ENCODE results near the gene AUTS2. TPM values are rescaled to one million over a fixed set of nuclear protein-coding genes. Genes with fewer than 3 reads are reported as not detected.

AUTS2 gene
- total RNA-seq, 1 donor from 2014 or later, result 56.0 TPM

DNA sequence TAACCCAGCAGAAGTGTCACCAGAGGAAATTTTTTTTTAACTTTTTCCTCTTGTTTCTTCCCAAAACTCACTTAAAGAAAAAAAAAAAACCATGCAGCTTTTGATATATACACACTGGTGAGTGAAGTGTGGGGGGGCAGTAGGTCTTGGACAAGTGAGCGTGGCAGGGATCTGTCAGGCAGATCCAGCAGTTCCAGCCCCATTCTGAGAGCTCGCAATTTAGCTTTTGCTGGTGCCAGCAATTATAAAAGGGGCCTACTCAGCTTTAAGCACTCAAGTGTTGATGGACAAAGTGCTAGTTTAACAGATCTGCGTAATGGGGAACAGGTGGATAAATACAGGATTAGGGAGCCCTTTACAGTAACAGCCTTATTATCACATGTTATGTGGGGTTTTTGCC lies 914.5 kb downstream of the AUTS2 start:
- DNase-seq (no peak), ATAC-seq (no peak)
- no peak overlapping the region for H3K27ac ChIP-seq
- TF ChIP-seq, protein P1, sequence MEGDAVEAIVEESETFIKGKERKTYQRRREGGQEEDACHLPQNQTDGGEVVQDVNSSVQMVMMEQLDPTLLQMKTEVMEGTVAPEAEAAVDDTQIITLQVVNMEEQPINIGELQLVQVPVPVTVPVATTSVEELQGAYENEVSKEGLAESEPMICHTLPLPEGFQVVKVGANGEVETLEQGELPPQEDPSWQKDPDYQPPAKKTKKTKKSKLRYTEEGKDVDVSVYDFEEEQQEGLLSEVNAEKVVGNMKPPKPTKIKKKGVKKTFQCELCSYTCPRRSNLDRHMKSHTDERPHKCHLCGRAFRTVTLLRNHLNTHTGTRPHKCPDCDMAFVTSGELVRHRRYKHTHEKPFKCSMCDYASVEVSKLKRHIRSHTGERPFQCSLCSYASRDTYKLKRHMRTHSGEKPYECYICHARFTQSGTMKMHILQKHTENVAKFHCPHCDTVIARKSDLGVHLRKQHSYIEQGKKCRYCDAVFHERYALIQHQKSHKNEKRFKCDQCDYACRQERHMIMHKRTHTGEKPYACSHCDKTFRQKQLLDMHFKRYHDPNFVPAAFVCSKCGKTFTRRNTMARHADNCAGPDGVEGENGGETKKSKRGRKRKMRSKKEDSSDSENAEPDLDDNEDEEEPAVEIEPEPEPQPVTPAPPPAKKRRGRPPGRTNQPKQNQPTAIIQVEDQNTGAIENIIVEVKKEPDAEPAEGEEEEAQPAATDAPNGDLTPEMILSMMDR (IDR thresholded peaks at IDR 0.05), result no peak
- no peaks in the 10 kb centered on the region for H3K4me1 ChIP-seq
- intact Hi-C loops (cut with DNase I), result no loop called here
- no peaks in the 10 kb centered on the region for H3K9me3 ChIP-seq
- no peaks in the 10 kb centered on the region for H3K27me3 ChIP-seq
- no peak overlapping the region for H3K4me3 ChIP-seq
- H3K36me3 ChIP-seq, result no peaks in the 10 kb centered on the region

DNA sequence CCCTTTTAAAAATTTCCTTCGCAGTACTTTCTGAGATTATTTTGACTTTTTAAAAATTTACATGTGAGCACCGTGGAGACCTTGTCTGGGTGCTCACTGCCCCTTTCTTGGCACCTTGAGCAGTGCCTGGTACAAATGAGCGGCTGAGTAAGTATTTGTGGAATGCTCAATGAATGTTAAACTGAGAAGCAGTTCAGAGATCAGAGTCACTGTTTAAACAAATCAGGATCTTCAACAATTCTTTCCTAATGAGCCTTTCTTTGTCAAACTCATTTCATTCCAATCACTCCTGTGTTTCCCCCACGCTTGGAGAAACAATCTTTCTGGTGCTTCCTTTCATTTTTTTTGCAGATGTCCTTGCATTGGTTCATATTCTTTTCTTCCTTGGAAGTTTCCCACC lies 922.3 kb downstream of the AUTS2 start:
- DNase-seq (no peak), ATAC-seq (peak; percentile 48)
- Histone ChIP-seq H3K27me3 (no peaks in the 10 kb centered on the region), H3K4me1 (peaks cover 4% of the 10 kb centered on the region), H3K4me3 (no peak overlapping the region), H3K36me3 (no peaks in the 10 kb centered on the region), H3K27ac (no peak overlapping the region), H3K9me3 (no peaks in the 10 kb centered on the region)
- intact Hi-C loops (cut with DNase I), result no loop called here
- TF ChIP-seq, protein P1 (IDR thresholded peaks at IDR 0.05), result no peak

DNA sequence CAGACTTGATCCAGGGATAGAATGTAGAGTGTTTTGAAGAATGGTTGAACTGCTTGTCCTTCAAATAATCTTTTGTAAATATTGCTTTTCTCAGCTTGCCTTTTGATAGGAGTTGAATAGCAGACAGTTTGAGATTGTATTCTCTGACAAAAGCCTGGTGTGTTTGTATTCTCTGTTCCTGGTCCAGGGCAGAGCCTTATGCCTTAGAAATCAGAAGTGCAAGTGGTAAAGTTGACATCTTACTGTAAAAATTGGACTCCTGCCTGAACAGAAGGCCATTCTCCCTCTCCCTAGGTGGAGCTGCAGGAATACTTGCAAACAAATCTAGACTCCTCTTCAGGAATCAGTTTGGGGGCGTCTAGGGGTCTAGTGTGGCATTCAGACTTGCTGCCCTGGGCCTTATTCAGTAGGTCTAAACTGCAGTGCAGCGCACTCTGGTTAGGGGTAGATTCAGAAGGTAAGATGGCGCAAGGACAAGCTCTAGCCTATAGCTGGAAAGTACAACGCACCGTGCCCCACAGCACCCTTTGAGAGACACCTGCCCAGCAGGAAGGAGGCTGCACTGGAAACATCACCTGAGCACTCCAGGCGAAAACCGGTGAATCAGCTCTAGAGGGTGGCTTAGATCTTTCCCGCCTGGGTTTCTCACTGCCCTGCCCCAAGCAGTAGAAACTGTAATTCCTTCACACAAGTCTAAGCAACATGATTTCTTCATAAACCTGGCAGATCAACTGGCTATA lies 925.1 kb downstream of the AUTS2 start:
- Histone ChIP-seq H3K4me1 (peaks cover 4% of the 10 kb centered on the region), H3K27ac (no peak overlapping the region), H3K4me3 (no peak overlapping the region), H3K27me3 (no peaks in the 10 kb centered on the region), H3K9me3 (no peaks in the 10 kb centered on the region), H3K36me3 (no peaks in the 10 kb centered on the region)
- DNase-seq, result no peak
- ATAC-seq, result no peak
- TF ChIP-seq, protein P1 (IDR thresholded peaks at IDR 0.05), result no peak
- intact Hi-C loops (cut with DNase I), result no loop called here

DNA sequence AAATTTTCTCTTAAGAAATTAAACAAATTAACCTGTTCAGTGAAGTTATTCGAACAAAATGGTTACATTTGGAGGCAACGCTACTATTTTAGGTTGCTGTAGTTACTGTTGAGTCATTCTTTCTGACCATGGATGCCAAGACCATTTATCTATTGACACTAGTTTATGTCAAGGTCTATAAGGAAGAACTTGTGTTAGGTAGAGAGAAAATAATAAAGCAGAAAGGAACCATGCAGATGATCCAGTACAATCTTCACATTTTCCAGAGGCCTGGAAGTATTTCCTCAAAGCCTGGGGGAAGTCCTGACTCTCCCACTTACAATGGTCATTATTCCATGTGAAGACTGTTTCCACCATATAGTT lies 925.7 kb downstream of the AUTS2 start:
- Histone ChIP-seq H3K4me1 (peaks cover 4% of the 10 kb centered on the region), H3K4me3 (no peak overlapping the region), H3K27me3 (no peaks in the 10 kb centered on the region), H3K27ac (no peak overlapping the region), H3K36me3 (no peaks in the 10 kb centered on the region), H3K9me3 (no peaks in the 10 kb centered on the region)
- ATAC-seq, result no peak
- no peak for DNase-seq
- TF ChIP-seq, protein P1 (IDR thresholded peaks at IDR 0.05), result no peak
- intact Hi-C loops (cut with DNase I), result no loop called here

DNA sequence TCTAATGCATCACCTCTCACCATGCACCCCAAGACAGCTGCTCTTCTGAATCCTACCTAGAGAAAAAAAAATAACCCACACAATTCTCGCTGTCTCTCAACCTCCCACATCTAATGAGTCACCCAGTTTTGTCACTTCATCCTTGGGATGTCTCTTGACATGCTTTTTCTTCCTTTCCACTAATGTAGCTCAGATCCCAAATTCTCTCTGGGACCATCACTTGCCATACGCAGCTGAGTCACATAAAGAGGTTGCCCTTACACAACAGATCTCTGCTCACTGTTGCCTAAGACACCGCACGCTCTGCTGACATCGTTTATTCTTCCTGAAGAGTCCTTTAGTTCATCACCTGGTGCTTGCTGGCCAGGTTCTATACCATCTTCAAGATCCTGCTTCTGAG lies 927.7 kb downstream of the AUTS2 start:
- H3K36me3 ChIP-seq, result no peaks in the 10 kb centered on the region
- H3K27ac ChIP-seq, result no peak overlapping the region
- H3K27me3 ChIP-seq, result no peaks in the 10 kb centered on the region
- ATAC-seq, result no peak
- no peak overlapping the region for H3K4me3 ChIP-seq
- peaks cover under 1% of the 10 kb centered on the region for H3K4me1 ChIP-seq
- H3K9me3 ChIP-seq, result no peaks in the 10 kb centered on the region
- DNase-seq, result no peak
- TF ChIP-seq, protein P1 (IDR thresholded peaks at IDR 0.05), result no peak
- intact Hi-C loops (cut with DNase I), result no loop called here
